Duodenal mucosa (tissue), 2 donors: ENCODE results near the gene SAMD4A.

ENCODE experiments used
- H3K27ac ChIP-seq: one replicate; pipeline ENCODE4 v1.7.0; 2013; ENCODE audit warnings: low read depth, low read length
- H3K27me3 ChIP-seq, 2 donors: one replicate each; pipeline ENCODE4 v1.7.0; 2013; ENCODE audit warnings: low read length in 2 of 2, control low read depth in 1 of 2; ENCODE audit not compliant: insufficient read depth in 2 of 2, control insufficient read depth in 1 of 2
- H3K36me3 ChIP-seq, 2 donors: one replicate each; pipeline ENCODE4 v1.7.0; 2013; ENCODE audit warnings: low read length in 2 of 2, control low read depth in 1 of 2; ENCODE audit not compliant: insufficient read depth in 2 of 2, control insufficient read depth in 1 of 2
- H3K4me1 ChIP-seq, 2 donors: one replicate each; pipeline ENCODE4 v1.7.0; 2013; ENCODE audit warnings: low read length in 2 of 2, control low read depth in 1 of 2; ENCODE audit not compliant: insufficient read depth in 2 of 2, control insufficient read depth in 1 of 2
- H3K4me3 ChIP-seq, 2 donors: one replicate each; pipeline ENCODE4 v1.7.0; 2013; ENCODE audit warnings: low read length in 2 of 2, low read depth in 1 of 2
- H3K9ac ChIP-seq, 2 donors: one replicate each; pipeline ENCODE4 v1.7.0; 2013; ENCODE audit warnings: low read length in 2 of 2, low read depth in 1 of 2
- H3K9me3 ChIP-seq, 2 donors: one replicate each; pipeline ENCODE4 v1.7.0; 2013; ENCODE audit warnings: low read length in 2 of 2, control low read depth in 1 of 2; ENCODE audit not compliant: control insufficient read depth in 1 of 2

Gene SAMD4A

DNA sequence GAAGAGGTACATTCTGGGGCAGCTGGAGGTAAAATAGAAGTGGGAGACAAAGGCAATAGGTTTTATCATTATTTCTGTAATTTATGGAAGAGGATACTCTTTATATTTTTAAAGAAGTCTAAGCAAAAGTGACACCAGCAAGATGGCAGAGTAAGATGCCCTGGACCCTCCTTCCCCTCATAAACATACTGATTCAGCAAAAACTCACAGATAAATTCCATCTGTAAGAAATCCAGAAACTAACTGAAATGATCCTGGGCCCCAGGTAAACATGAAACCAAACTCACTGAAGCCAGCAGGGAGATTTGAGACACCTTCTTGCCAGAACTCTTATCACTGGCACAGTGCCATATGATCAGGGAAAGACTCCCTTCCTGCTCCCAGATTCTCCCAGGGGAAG lies 255.8 kb downstream of the SAMD4A start:
- no peaks in the 10 kb centered on the region for H3K27me3 ChIP-seq
- H3K9ac ChIP-seq, result no peak overlapping the region
- no peaks in the 10 kb centered on the region for H3K4me1 ChIP-seq
- no peak overlapping the region for H3K27ac ChIP-seq
- no peaks in the 10 kb centered on the region for H3K36me3 ChIP-seq
- no peak overlapping the region for H3K4me3 ChIP-seq
- H3K9me3 ChIP-seq, result peaks cover 2 to 17% of the 10 kb centered on the region in 2 donors

DNA sequence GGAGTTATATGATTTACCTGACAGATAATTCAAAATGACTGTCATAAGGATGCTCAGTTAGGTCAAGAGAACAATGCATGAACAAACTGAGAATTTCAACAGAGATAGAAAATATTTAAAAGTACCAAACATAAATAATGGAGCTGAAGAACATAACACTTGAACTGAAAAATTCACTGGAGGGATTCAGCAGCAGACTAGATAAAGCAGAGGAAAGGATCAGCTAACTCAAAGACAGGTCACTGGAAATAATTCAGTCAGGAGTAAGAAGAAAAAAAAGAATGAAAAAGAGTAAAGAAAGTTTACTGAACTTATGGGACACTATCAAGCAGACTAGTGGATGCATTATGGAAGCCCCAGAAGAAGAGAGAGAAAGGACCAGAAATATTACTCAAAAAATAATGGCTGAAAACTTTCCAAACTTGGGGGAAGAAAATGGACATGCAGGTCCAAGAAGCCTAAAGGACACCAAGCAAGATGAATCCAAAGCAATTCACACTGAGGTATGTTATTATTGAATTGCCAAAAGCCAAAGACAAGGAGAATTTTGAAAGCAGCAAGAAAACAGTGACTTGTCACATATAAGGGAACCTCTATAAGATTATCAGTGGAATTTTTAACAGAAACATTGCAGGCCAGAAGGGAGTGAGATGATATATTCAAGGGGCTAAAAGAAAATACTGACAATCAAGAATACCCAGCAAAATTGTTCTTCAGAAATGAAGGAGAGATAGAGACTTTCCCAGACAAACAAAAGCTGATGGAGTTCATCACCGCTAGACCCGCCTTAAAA lies 257.0 kb downstream of the SAMD4A start:
- Histone ChIP-seq H3K9ac (no peak overlapping the region), H3K27me3 (no peaks in the 10 kb centered on the region), H3K4me3 (no peak overlapping the region), H3K9me3 (peaks cover 2 to 17% of the 10 kb centered on the region in 2 donors), H3K36me3 (no peaks in the 10 kb centered on the region), H3K4me1 (no peaks in the 10 kb centered on the region), H3K27ac (no peak overlapping the region)

DNA sequence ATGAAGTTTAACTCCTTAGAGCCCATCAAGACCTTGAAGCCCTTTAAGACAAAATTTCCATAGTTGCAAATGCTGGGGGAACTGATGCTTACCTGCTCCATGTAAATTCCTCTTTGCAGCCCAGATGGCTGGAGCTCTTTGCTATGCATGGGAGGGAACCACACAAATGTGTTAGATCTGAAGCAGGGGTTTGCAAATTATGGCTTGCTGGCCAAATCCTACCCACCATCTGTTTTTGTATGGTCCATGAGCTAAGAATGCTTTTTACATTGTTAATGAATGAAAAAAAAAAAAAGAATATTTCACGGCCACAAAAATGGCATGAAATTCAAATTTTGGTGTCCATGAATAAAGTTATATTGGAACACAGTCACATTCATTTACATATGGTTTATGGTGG lies 261.1 kb downstream of the SAMD4A start:
- Histone ChIP-seq H3K27ac (no peak overlapping the region), H3K27me3 (no peaks in the 10 kb centered on the region), H3K9me3 (peaks cover 2 to 17% of the 10 kb centered on the region in 2 donors), H3K9ac (no peak overlapping the region), H3K4me3 (no peak overlapping the region), H3K36me3 (no peaks in the 10 kb centered on the region), H3K4me1 (no peaks in the 10 kb centered on the region)

DNA sequence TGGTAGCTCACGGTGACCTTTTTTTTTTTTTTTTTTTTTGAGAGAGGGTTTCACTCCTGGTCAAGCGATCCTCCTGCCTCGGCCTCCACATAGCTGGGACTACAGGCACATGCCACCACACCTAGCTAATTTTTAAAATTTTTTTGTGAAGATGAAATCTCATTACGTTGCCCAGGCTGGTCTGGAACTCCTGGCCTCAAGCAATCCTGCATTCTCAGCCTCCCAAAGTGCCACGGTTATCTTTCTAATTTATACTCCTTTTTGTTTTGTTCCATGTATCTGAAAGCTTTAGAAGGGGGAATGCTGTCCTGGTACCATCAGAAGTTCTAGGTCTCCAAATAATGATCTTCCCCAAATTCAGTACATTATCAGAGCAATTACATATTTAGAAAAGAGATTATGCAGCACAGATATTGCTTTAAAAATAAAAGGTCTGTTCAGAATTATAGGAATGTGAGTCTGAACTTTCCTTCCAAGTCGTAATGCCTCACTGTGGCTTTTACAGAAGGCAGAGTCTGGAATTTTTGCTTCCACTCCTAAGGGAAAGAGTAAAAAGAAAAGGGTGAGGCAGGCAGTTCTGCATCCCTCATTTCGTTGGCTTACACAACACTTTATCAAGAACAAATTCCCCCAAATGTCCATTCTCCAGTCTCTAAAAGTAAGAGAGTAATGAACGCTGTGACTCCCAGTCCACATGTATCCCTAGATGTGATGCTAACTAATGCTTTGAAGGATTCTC lies 262.7 kb downstream of the SAMD4A start:
- Histone ChIP-seq H3K9ac (no peak overlapping the region), H3K27me3 (no peaks in the 10 kb centered on the region), H3K36me3 (no peaks in the 10 kb centered on the region), H3K4me3 (no peak overlapping the region), H3K4me1 (no peaks in the 10 kb centered on the region), H3K9me3 (peaks cover 0 to 6% of the 10 kb centered on the region in 2 donors), H3K27ac (no peak overlapping the region)

DNA sequence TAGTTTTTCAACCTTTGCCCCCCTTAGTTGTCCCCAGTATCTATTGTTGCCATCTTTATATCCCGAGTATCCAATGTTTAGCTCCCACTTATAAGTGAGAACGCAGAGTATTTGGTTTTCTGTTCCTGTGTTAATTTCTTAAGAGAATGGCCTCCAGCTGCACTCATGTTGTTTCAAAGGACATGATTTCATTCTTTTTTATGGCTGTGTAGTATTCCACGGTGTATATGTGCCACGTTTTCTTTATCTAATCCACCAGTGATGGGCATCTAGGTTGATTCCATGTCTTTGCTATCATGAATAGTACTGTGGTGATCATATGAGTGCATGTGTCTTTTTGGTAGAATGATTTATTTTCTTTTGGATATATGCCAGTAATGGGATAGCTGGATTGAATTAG lies 263.7 kb downstream of the SAMD4A start:
- H3K9ac ChIP-seq, result no peak overlapping the region
- H3K4me1 ChIP-seq, result no peaks in the 10 kb centered on the region
- H3K27ac ChIP-seq, result no peak overlapping the region
- H3K9me3 ChIP-seq, result no peaks in the 10 kb centered on the region
- H3K4me3 ChIP-seq, result no peak overlapping the region
- no peaks in the 10 kb centered on the region for H3K27me3 ChIP-seq
- H3K36me3 ChIP-seq, result no peaks in the 10 kb centered on the region

DNA sequence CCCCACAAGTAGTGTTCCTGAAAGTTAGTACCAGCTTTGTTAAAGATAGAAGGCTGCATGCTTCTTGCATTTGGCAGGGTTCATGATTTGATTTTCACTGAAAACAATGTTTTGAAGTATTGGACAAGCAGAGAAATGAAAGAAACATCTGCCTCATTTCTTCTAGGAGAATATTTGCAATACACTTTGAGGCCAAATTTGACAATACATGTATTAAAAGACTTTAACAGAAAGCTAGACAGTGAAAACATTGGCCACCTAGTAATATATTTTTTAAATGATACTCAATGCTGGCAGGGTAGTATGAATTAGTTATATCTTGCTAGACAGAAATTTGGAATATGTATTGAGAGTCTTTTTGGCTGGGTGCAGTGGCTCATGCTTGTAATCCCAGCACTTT lies 267.2 kb downstream of the SAMD4A start:
- no peak overlapping the region for H3K27ac ChIP-seq
- H3K4me1 ChIP-seq, result peaks cover 3 to 6% of the 10 kb centered on the region in 2 donors
- H3K27me3 ChIP-seq, result no peaks in the 10 kb centered on the region
- H3K36me3 ChIP-seq, result no peaks in the 10 kb centered on the region
- no peaks in the 10 kb centered on the region for H3K9me3 ChIP-seq
- H3K9ac ChIP-seq, result no peak overlapping the region
- H3K4me3 ChIP-seq, result no peak overlapping the region

DNA sequence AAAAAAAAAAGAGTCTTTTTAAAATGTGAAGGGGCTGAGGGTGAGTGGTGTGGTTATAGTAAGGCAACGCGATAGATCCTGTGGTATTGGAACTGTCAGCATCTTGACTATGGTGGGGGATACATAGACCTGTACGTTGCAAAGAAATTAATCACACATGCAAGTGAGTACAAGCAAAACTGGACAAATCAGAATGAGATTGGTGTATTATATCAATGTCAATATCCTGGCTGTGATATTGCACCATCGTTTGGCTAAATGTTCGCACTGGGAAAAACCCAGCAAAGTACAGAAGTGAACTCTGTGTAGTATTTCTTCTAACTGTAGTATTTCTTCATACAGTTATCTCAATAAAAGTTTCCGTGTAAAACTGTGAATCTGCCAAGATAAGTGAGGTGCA lies 267.8 kb downstream of the SAMD4A start:
- H3K27me3 ChIP-seq, result no peaks in the 10 kb centered on the region
- H3K4me1 ChIP-seq, result peaks cover 3 to 6% of the 10 kb centered on the region in 2 donors
- no peaks in the 10 kb centered on the region for H3K36me3 ChIP-seq
- H3K4me3 ChIP-seq, result no peak overlapping the region
- H3K27ac ChIP-seq, result no peak overlapping the region
- H3K9ac ChIP-seq, result no peak overlapping the region
- H3K9me3 ChIP-seq, result no peaks in the 10 kb centered on the region

DNA sequence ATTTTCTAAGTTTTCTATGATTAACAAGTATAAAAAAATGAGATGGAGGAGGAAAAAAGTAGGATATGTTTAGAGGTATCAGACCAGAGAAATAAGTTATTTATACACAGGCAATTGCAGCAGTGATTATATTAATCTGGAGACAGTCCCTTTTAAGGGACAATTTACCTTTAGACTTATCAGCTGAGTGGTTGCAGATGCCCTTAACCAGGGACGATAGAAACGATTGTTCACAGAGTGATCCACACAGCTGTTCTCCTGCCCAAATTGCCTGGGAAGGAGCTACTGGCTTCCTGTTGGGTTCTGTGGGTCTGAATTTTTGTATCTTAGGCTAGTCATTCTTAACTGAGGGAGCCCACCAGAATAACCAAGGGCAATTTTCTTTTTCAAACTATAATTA lies 269.3 kb downstream of the SAMD4A start:
- Histone ChIP-seq H3K27ac (no peak overlapping the region), H3K4me3 (no peak overlapping the region), H3K36me3 (peaks cover 0 to 3% of the 10 kb centered on the region in 2 donors), H3K27me3 (no peaks in the 10 kb centered on the region), H3K9ac (no peak overlapping the region), H3K4me1 (peaks cover 3 to 6% of the 10 kb centered on the region in 2 donors), H3K9me3 (no peaks in the 10 kb centered on the region)

DNA sequence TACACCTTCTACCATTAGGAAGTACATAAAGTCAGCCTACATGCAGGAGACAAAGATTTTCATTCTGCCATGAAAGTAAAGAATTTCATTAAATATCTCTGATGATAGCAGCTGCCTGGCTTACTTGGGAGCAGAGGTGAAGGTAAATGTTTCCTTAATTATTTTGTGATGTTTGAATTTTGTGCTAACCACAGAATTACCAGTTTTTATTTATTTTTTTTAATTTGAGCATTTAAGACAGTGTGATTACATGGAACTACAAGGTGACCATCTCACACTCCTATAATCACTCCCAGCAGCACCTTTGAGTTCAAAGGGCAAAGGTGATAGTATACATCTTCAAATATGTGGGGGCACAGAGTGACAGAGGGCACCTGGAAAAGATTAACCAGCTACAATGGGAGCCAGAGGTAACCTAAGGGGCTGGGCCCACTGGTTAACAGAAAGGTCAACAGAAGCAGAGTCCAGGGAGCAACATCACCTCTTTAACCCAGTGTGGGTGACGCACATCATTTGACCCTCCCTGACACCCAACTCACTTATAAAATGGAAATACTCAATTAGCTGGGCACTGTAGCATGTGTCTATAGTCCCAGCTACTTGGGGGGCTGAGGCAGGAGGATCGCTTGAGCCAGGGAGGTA lies 270.7 kb downstream of the SAMD4A start:
- H3K9me3 ChIP-seq, result no peaks in the 10 kb centered on the region
- H3K9ac ChIP-seq, result no peak overlapping the region
- H3K4me3 ChIP-seq, result no peak overlapping the region
- no peak overlapping the region for H3K27ac ChIP-seq
- H3K4me1 ChIP-seq, result peaks cover 3 to 6% of the 10 kb centered on the region in 2 donors
- H3K36me3 ChIP-seq, result peaks cover 0 to 3% of the 10 kb centered on the region in 2 donors
- no peaks in the 10 kb centered on the region for H3K27me3 ChIP-seq

DNA sequence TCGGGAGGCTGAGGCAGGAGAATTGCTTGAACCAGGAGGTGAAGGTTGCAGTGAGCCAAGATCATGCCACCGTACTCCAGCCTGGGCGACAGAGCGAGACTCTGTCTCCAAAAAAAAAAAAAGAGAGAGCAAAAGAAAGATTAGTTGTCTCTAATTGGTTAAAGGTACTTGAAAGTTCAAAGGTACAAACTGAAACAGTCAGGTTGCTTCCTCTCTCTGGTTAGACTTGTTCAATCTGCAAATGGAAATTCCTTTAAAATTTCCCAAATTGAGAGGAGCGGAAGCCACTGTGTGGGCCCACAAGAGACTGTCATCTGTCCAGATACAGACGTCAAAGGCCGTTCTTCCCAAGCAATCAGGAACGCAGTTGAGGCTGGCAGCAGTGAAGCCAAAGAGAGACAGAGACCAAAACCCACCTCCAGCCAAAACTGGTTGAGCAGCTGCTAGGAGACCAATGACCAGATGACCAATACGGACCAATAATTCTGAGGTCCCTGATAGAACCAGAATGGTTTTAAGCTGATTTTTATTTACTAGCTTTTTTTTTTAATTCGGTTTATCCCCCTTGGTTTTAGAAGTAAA lies 272.1 kb downstream of the SAMD4A start:
- Histone ChIP-seq H3K9ac (no peak overlapping the region), H3K9me3 (no peaks in the 10 kb centered on the region), H3K4me3 (no peak overlapping the region), H3K4me1 (peaks cover 3 to 6% of the 10 kb centered on the region in 2 donors), H3K27ac (no peak overlapping the region), H3K36me3 (peaks cover 0 to 3% of the 10 kb centered on the region in 2 donors), H3K27me3 (no peaks in the 10 kb centered on the region)
